ENCODE measurements around the gene UQCR11. TPM values are rescaled to one million over a fixed set of nuclear protein-coding genes. Genes with fewer than 3 reads are reported as not detected.

UQCR11 gene
- total and polyA plus RNA-seq, 2 donors (not counting 3 experiments of a cell fraction or from before 2014, with no cell fraction given), result 165 to 210 TPM

DNA sequence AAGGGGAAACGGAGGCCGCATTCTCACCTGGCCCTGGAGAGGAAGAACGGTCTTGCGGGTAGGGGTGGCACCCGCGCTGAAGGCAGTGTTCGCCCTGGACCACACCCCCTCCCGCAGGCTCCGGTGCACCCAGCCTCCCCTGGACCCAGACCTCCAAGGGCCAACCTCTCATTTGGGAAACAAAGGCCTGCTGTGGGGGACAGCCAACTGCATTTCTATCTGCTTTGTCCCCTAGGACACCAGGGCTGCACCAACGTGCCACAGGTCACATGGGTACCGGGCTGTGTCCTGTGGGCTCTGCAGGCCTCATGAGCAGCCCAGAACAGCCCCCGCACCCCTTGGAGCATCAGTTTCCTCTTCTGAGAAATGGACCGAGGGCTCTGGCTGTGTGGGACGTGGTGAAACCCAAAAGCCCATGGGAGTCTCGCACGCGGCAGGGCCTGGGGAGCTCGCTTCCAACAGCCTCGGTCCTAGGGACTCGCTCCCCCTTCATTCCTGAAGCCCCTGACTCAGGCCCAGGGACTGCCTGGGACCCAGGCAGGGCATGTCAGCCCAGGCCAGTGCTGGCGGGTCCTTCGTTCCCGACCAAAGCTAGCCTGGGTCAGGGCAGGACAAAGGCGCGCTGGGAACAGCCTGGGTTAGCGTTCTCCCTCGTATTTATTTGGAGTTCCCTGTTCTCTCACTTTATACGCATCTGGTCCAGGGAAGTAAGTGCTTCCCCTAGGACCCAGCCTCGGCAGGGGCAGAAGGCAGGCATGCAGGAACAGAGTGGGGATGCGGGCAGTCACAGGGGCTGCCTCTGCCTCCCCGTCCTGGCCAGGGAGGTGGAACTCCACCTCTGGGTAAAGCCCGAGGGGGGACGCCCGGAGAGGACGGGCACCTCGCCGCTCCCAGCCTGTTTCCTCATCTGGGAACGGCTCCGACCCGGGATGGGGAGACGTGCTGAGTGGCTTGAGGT lies 42.5 kb upstream of the UQCR11 start:
- Histone ChIP-seq H3K9ac (replicated peaks; ENCODE audit: extremely low read depth, insufficient read depth, low read length) (no peak overlapping the region), H2AFZ (ENCODE audit: low read depth, low read length) (no peak overlapping the region), H3K27me3 (ENCODE audit: control insufficient read depth in 2 of 2, insufficient read depth in 2 of 2, low read length in 2 of 2) (no peaks in the 10 kb centered on the region), H3K79me2 (ENCODE audit: control insufficient read depth, insufficient read depth, low read length) (peaks cover 48% of the 10 kb centered on the region), H3K9me1 (replicated peaks; ENCODE audit: control insufficient read depth, extremely low read depth, insufficient read depth, low read length) (no peaks in the 10 kb centered on the region), H3K9me3 (replicated peaks; ENCODE audit: control insufficient read depth, insufficient read depth, low read length) (no peaks in the 10 kb centered on the region), H3K4me3 (replicated peaks in 1 of 3; ENCODE audit: insufficient read depth in 1 of 3, low read depth in 1 of 3, low read length in 3 of 3) (no peak overlapping the region), H3K27ac (ENCODE audit: insufficient read depth, low read depth, low read length) (no peak overlapping the region), H4K20me1 (replicated peaks; ENCODE audit: control insufficient read depth, extremely low read depth, insufficient read depth, low read length) (no peaks in the 10 kb centered on the region), H3K36me3 (ENCODE audit: control insufficient read depth in 2 of 2, extremely low read depth in 1 of 2, insufficient read depth in 2 of 2, low read length in 2 of 2) (peaks cover 5 to 35% of the 10 kb centered on the region in 2 experiments), H3K4me2 (ENCODE audit: insufficient read depth, low read length) (no peak overlapping the region), H3K4me1 (ENCODE audit: control insufficient read depth, extremely low read depth, insufficient read depth, low read length) (peaks cover 2% of the 10 kb centered on the region)
- POLR2A ChIA-PET, result no interaction called here
- FAIRE-seq, result no peak
- TF ChIP-seq POLR2AphosphoS5 (IDR thresholded peaks at IDR 0.05; ENCODE audit: insufficient read depth, low read depth, low read length) (no peak), EZH2 (IDR thresholded peaks at IDR 0.05; ENCODE audit: borderline replicate concordance, low read depth, low read length, severe bottlenecking) (no peak), FOS (IDR thresholded peaks at IDR 0.05; ENCODE audit: borderline replicate concordance, insufficient read depth, low read length) (no peak), JUN (IDR thresholded peaks at IDR 0.05; ENCODE audit: borderline replicate concordance, insufficient read depth, insufficient read length, low read depth) (no peak), POLR2A (IDR thresholded peaks at IDR 0.05; ENCODE audit: low read depth, low read length) (no peak), GATA2 (IDR thresholded peaks at IDR 0.05; ENCODE audit: insufficient read depth, insufficient read length, low read depth, low read length) (no peak), MYC (IDR thresholded peaks at IDR 0.05; ENCODE audit: low read depth, low read length) (no peak)
- TF ChIP-seq, protein P1, sequence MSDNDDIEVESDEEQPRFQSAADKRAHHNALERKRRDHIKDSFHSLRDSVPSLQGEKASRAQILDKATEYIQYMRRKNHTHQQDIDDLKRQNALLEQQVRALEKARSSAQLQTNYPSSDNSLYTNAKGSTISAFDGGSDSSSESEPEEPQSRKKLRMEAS (IDR thresholded peaks at IDR 0.05; ENCODE audit: insufficient read depth, insufficient read length), result no peak
- TF ChIP-seq, protein P2, sequence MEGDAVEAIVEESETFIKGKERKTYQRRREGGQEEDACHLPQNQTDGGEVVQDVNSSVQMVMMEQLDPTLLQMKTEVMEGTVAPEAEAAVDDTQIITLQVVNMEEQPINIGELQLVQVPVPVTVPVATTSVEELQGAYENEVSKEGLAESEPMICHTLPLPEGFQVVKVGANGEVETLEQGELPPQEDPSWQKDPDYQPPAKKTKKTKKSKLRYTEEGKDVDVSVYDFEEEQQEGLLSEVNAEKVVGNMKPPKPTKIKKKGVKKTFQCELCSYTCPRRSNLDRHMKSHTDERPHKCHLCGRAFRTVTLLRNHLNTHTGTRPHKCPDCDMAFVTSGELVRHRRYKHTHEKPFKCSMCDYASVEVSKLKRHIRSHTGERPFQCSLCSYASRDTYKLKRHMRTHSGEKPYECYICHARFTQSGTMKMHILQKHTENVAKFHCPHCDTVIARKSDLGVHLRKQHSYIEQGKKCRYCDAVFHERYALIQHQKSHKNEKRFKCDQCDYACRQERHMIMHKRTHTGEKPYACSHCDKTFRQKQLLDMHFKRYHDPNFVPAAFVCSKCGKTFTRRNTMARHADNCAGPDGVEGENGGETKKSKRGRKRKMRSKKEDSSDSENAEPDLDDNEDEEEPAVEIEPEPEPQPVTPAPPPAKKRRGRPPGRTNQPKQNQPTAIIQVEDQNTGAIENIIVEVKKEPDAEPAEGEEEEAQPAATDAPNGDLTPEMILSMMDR (IDR thresholded peaks at IDR 0.05; ENCODE audit: extremely low read depth in 1 of 2, insufficient read depth in 1 of 2, low read depth in 1 of 2, low read length in 2 of 2), result no peak
- dilution Hi-C loops (cut with MboI; ENCODE audit: extremely low pct_ligation_motif_present, low sequenced_read_pairs) (no loop called here), intact Hi-C loops (cut with micrococcal nuclease) (no loop called here)
- BruUV-seq (replicated peaks), result no TSS peak
- CTCF ChIA-PET, result no interaction called here
- no peak for DNase-seq (ENCODE audit: low read depth, low spot score)
